HG03520 (cell line): ENCODE results near the gene CTTN.
"Not testable (repeated sequence)": the region's sequence is repeated elsewhere in the genome, so short reads cannot be mapped to it uniquely, and the experiment has no call there.

Experiments used
- ATAC-seq: cut with Tn5 transposase; IDR thresholded peaks from one replicate; pipeline ENCODE4 v1.9.1; 2021; ENCODE audit warnings: mild to moderate bottlenecking, moderate library complexity; ENCODE audit not compliant: unreplicated experiment

The CTTN gene

GRCh38 chr11:70454197-70454767 lies 56.0 kb downstream of the CTTN start:
- no peak for ATAC-seq

- ATAC-seq = not testable (repeated sequence)
Measured at GRCh38 chr11:70454811-70455210, 56.5 kb downstream of the CTTN start.

GRCh38 chr11:70455354-70455753 lies 57.0 kb downstream of the CTTN start:
- no peak for ATAC-seq

- no peak for ATAC-seq
Measured at GRCh38 chr11:70456921-70457532, 58.7 kb downstream of the CTTN start.

GRCh38 chr11:70458736-70459135 lies 60.4 kb downstream of the CTTN start:
- ATAC-seq = no peak

- no peak for ATAC-seq
Measured at GRCh38 chr11:70460111-70460510, 61.8 kb downstream of the CTTN start.

- no peak for ATAC-seq
Measured at GRCh38 chr11:70460964-70461363, 62.6 kb downstream of the CTTN start.

GRCh38 chr11:70462818-70463477 lies 64.6 kb downstream of the CTTN start:
- ATAC-seq = no peak

- ATAC-seq = no peak
Measured at GRCh38 chr11:70463478-70464255, 65.3 kb downstream of the CTTN start.

- no peak for ATAC-seq
Measured at GRCh38 chr11:70464509-70465361, 66.4 kb downstream of the CTTN start.

GRCh38 chr11:70466154-70466553 lies 67.8 kb downstream of the CTTN start:
- no peak for ATAC-seq

GRCh38 chr11:70466596-70466995 lies 68.3 kb downstream of the CTTN start:
- no peak for ATAC-seq

- no peak for ATAC-seq
Measured at GRCh38 chr11:70467201-70468085, 69.1 kb downstream of the CTTN start.

GRCh38 chr11:70468256-70469195 lies 70.2 kb downstream of the CTTN start:
- no peak for ATAC-seq

GRCh38 chr11:70470127-70470526 lies 71.8 kb downstream of the CTTN start:
- no peak for ATAC-seq

- no peak for ATAC-seq
Measured at GRCh38 chr11:70471254-70471653, 72.9 kb downstream of the CTTN start.

- no peak for ATAC-seq
Measured at GRCh38 chr11:70472240-70472639, 73.9 kb downstream of the CTTN start.

- ATAC-seq = no peak
Measured at GRCh38 chr11:70473186-70473872, 75.0 kb downstream of the CTTN start.
